GM18868 (cell line): ENCODE results near the gene FAM124A.
A peak's percentile ranks its signal among the peaks of the same experiment; 100 is the strongest.

Experiments used
- ATAC-seq: cut with Tn5 transposase; IDR thresholded peaks from one replicate; pipeline ENCODE4 v1.9.1; 2021; ENCODE audit warnings: mild to moderate bottlenecking, moderate library complexity; ENCODE audit not compliant: unreplicated experiment

FAM124A gene

DNA sequence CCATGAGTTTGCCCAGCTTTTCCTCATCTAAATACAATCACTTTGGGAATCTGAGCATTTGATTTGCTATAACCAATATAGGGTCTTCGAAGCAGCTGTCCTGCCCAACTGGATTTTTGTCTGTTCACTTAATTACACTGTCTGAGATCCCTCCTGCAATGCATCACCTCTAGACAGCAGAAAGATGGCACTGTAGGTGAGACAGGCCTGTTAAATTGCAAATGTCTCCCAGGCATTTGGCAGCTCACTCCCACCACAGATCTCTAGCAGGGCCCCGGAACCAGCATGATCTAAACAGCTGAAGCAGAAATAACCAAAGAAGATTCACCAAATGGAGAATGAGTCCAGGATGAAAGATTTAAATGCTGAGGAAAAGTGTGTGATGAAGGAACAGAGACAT lies 75.4 kb downstream of the FAM124A start:
- ATAC-seq, result no peak

DNA sequence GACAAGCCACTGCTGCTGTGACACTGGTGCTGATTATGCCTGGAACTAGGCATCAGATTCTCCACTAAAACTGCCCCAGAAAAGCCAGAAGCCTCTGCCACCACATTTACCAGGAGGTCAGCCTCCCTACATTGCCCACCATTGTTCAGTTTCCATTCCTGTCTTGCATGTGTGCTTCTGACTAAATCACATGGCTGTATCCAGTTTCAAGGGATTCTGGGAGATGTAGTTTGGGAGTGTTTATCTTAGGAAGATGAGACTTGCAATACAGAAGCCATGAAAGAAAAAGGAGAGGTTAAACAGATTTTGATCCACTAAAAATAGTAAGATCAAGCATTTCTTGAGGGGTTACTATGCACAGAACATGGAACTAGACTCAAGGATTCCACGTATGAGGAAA lies 76.6 kb downstream of the FAM124A start:
- ATAC-seq, result no peak

DNA sequence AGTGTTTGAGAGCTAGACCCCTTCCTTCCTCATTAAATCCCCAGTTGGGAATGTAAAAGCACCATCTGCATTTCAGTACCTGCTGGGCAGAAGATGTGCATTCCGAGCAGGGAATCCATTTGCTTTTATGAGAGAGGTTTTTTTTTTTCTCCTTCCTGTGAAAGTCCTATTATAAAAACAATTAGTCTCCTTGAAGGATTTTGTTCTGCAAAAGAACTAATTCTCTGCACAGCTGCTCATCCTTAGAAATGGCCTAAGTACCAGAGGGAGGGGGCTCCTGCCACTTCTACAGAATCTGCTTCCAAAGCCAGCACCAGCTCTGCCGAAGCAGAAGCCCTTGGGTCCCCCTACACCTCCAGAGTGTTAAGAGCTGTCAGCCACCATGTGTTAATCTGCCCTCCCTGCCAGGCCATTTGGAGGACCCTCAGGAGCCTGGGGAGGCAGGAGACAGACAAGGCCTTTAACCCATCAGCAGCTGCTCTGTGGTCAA lies 80.9 kb downstream of the FAM124A start:
- no peak for ATAC-seq

DNA sequence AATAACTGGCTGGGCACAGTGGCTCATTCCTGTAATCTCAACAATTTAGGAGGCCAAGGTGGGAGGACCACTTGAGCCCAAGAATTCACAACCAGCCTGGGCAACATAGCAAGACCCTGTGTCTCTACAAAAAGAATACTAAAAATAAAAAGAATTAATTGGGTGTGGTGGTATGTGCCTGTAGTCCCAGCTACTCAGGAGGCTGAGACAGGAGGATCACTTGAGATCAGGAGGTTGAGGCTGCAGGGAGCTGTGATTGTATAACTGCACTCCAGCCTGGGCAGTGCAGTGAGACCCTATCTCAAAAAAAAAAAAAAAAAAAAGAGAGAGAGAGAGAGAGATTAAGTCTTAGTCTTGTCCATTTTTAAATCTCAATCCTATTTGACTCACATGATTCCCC lies 81.7 kb downstream of the FAM124A start:
- no peak for ATAC-seq

DNA sequence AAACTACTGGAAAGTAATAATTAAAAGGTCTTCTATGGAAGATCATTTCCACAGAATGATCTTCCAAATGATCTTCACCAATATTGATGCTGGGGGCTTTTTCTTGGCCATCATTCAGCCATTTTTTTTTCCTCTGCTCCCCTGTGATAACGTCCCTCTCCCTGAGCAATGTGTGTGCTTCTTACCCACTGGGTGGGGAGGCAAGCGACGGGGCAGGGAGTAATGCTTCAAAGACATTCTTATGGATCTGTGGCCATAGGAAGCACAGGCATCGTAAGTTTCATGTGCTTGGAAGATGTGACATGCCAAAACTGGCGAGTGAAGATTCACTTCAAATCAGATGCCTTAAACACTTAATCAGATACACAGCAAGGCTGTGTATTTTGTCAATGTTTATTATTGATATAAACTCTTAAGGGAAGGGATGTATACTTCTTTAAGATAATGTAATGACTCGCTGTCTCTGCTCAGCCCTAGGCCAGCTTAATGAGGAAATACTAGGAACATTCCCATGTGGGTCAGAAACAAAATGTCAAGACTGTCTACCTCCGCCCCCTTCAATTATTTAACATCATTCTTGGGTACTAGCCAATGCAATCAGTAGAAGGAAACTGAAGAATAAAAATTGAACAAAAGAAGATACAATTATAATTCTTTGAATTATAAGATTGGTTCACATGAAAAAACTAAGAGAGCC lies 83.2 kb downstream of the FAM124A start:
- no peak for ATAC-seq

DNA sequence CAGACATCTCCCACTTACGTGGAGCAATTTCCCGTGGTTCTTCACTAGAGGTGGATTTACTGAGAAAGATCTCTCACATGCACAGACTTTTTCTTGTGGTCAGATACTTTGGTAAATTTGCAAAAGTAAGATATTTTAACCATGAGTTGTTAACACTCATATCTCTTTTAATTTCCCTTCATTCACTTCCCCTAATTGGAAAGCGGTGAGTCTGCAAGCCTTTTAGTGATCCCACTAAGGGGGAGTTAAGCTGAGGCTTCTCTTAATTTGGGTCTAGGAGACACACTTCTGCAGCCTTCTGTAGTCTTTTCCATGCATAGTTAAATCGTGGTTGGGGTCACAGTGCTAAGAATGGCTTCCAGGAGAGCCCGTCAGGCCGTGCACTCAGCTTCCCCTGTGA lies 86.6 kb downstream of the FAM124A start:
- no peak for ATAC-seq

DNA sequence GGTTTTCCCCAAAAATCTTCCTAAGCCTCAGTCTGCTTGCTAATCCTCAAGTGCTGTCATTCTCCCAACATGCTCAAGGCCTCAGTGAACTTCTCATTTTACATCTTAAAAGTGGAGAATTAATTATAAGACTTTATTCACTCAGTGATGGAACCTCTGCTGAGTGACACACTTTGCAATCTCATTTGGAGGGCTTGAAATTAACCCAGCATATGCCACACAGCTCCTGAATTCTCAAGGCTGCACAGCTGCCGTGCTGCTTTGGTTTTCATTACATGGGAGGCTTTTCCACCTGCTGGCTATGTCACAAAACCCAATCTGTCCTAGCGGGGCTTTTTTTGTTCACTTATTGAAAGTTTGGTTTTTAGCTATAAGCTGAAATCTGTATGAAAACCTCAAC lies 89.0 kb downstream of the FAM124A start:
- ATAC-seq, result no peak

DNA sequence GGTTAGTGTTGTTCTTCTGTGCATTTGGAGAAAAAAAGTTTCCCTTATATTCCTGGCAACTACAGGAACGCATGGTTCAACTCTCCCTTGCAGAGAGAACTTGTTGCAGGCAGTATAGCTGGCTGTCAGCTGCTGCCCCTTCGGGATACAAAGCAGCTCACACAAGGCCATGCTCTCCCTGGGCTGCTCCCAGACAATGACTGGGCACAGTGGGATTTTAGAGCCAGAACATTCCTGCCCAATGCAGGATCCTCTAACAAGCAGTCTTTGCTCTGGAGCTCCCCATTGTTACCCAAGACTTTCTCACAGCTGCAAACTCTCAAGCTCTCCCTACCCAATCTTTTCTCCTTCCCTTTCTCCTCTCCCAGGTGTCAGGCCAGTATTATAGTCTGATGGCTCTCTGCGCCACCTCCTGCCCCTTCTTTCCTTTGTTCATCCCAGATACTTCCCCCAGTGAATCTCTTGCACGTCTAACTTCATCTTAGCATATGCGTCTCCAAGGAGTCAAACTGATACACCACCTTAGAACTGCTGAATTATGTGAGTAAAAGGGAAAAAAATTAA lies 89.8 kb downstream of the FAM124A start:
- no peak for ATAC-seq

DNA sequence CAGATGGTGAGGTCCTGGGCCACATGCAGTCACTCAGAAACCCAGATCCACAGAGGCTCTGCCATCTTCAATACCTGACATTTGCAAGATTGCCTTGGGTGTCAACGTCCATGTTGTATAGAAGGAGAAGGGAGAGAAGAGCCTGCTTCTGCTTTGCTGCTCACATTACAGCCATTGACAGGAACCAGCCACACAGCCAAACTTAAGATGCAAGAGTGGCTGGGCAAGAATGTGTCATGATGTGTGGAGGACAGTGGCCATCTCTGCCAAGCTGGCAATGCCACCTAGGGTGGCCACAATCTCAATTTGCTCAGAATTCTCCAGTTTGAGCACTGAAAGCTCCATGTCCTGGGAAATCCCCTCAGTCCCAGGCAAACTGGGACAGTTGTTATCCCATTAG lies 91.4 kb downstream of the FAM124A start:
- ATAC-seq, result no peak

DNA sequence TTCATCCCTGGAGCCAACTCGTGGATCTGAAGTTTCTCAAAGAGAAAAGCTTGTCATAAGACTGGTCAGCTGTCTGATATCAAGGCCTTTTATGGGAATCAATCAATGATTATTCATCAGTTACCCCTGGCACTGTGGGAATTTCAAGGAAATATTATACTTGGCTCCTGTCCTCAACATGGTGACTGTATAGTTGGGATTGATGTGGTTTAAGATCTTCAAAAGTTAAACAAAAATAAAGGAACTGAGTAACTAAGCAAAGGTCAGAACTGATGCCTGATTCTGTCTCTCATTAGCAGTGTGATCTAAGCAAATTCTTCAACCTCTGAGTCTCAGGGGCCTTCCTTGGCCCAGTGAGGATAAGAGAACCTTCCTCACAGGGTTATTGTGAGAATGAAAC lies 95.1 kb downstream of the FAM124A start:
- ATAC-seq, result no peak

DNA sequence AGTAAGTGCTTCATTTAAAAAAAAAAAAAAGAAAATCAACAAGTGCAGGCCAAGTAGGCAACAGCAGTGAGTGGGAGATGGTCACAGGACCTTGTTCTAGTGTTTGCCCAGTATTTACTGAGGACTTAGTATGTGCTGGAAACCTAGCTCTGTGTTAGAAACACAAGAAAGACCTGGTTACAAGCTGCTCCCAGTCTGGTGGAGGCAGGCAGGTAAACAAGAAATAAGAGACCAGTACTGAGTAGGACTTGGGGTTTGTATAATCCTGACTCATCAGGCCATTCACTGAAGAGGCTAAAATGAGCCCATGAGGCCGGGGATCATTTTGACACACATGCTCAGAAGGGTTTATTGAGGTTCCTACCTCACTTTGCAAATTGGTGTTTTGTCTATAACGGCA lies 95.8 kb downstream of the FAM124A start:
- no peak for ATAC-seq

DNA sequence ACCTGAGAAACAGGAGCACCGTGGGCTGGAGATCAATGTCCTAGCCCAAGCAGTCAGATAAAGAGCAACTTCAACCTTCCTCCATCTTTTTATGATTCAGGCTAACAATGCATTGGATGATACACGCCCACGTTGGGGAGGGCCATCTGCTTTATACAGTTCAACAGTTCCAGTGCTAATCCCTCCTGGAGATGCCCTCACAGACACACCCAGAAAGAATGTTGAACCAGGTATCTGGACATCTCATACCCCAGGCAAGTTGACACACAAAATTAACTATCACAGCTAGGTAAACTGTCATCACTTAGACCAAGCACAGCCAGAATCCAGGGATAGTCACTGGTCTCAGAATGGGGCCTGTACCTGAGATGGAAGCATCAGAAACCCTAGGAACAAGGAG lies 96.7 kb downstream of the FAM124A start:
- ATAC-seq, result no peak

DNA sequence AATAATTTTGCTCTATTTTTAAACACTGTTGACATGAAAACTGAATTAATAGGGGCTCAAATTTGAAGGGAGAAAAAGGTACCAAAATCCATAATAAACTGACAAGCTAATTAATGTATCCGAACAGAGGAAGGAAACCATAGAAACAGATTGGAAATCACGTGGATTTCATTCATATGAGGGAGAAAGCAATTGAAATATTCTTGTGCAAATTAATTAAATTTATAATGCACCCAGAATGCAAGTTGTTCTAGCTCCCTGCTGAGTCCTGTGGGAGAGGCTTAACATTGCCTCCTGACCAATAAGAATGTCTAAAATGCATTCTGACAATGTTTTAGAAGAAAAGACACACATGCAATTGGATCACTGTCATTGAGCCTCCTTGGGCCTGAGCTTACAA lies 99.6 kb downstream of the FAM124A start:
- no peak for ATAC-seq

DNA sequence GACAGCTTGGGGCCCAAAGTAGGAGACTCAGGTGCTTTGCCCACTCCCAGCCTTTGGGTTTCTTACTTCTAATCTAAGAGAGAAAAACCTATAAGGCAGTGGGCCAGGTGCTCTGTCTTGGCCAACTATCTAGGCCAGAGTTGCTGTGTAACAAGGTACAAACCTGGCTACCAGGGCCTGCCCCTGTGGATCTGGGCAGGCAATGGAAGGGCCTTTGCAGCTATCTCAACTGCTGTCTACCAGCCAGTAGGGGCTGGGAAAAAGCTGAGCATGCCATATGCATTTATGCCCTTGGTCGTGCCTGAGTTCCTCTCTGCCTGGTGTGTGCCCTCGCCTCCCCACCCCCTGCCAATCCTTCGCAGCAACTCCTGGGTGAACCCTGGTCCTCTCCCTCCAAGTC lies 100.6 kb downstream of the FAM124A start:
- ATAC-seq, result no peak

DNA sequence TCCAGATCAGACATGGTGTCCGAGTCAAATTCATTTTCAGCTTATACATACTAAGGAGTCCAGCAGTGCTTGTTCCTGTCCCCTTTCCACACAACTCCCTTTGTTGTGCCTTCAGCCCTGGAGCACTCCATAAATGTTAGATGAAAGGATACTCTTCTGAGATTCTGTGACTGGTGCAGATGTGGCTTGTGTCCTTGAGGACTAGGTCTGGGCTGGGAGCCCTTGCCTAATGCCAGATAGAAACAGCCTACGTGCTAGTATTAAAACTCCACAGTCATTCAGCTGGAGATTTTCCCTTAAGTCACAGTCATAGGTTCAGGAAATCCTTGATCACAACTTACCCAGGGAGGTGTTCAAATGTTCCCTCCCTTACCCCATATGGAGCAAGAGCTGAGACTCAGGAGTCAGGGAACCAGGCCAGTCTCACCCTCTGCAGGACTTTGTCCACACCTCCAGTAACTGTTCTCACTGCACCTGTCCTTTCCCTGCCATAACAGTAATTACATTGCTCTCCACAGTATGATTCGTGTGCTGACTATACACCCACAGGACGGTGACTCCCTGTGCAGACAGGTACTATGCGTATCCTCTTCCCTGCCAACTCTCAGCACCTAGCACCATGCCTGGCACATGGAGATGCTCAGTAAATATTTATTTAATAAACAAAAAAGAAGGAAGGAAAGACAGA lies 101.8 kb downstream of the FAM124A start:
- no peak for ATAC-seq

DNA sequence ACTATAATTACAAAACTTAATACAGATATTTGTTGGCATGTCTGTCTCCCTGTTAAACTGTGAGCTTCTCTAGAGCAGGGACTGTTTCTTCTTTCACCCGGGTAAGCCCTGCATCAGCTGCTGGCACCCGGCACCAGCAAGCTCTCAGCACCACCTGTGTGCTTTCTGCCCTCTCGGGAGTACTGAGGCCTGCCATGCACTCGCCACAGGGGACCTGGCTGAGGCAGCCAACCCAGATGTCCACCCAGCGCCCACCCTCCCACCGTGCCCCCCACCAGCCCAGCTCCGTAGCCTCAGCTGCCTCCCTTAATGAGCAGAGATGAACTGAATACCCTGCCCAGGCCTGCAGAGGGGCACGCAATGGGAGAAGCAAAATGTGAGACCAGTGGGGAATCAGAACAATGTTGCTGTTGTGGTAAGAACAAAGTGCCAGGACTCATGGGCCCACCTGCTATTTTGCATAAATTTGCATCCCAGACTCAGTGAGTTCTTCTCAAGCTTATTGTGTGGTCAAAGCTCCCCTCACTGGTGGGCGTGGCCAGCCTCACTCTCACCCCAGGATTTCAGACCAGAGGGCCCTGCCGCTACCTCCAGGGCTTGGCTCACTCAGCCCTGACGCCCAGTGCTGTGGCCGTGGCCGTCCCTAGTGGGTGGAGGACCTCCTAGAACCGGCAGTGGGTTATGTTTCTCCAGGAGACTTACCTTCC lies 102.7 kb downstream of the FAM124A start:
- peak; percentile 70 for ATAC-seq

DNA sequence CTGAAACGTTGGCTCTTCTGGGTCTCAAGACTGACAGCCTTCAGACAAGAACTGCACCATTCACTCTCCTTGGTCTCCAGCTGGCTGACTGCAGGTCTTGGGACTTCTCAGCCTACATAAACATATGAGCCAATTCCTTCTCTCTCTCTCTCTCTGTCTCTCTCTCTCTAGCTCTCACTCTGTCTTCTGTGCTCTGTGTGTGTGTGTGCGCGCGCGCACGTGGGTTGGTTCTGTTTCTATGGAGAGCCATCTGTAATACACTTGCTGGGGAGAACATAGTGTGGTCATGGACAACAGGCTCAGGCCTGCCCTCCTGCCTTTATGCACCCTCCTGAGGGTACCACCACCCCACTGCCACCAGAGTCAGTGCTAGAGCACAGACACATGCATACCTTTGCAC lies 103.6 kb downstream of the FAM124A start:
- ATAC-seq, result no peak

DNA sequence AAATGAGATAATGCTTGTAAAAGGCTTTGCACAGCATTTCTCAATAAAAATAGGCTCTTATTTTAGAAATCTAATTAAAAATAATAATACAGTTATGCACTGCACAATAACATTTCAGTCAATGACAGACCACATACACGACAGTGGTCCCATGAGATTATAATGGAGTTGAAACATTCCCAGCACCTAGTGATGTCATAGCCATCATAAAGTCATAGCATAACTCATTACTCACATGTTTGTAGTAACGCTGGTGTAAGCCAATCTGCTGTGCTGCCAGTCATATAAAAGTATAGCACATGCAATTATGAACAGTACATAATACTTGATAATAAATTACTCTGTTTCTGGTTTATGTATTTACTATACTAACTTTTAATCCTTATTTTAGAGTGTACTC lies 104.6 kb downstream of the FAM124A start:
- ATAC-seq, result no peak

DNA sequence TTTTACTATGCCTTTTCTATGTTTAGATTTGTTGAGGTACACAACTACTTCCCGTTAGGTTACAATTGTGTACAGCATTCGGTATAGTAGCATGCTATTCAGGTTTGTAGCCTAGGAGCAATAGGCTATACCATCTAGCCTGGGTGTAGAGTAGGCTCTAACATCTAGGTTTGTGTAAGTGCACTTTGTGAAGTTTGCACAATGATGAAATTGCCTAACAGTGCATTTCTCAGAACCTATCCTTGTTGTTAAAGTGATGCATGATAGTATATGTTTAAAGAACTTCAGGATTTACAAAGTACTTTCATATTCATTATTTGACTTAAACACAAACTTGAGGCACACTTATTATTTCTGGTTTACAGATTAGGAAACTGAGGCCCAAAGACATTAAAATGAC lies 105.8 kb downstream of the FAM124A start:
- ATAC-seq, result no peak

DNA sequence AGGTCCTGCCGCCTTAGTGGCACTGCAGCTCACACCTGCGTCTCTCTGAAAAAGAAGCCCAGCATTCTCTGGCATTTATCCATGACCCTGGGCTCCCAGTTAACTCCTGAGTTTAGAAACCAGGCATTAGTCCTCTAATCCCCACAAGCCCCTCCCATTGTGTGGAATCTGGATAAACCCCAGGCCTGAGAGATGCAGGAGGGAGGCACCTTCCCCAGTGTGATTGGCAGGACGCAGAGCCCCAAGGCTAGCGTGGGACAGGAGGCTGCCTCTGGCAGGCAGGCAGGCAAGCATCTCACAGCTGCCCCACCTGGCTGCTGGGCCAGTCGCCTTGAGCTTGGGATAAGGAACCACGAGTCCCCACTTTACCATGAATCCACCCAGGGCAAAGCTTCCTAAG lies 106.3 kb downstream of the FAM124A start:
- no peak for ATAC-seq

DNA sequence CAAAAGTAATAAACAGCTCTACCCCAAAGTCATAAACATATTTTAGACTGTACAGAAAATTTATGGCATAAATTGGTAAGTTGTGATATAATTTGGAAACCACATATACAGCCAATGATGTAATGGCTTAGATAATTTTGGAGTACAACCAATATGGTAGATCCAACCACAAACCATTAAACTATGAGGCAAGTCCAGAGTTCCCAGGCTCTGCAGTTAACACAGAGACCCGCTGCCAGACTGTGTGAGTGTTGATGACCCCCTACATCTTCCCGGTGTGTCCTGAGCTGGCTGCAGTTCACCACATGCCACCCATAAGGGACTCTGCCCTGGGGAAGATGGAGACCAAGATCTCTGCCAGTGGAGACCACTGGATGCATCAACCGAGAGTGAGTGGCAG lies 107.4 kb downstream of the FAM124A start:
- ATAC-seq, result no peak

DNA sequence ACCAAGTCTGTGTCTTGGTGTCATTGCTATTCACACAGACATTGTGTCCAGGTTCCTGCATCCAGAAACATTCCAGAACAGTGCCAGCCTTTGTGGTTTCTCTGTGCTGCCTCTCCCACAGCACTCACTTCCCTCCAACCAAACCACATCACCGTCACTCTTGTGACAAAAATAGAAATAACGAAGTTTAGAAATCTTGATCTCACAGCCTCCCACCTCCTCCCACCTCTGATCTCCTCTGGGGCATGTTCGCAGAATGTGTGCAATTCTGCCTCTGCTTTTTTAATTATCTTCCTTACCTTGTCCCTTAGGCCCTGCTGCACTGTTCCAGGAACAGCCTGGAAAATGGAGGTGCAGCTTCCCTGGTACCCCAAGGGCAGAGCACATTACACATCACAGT lies 108.6 kb downstream of the FAM124A start:
- peak; percentile 63 for ATAC-seq
